Epithelial cell of proximal tubule (primary cell): ENCODE measurements around the gene KRTAP19-7. TPM values are rescaled to one million over a fixed set of nuclear protein-coding genes. Genes with fewer than 3 reads are reported as not detected.

Experiments used
- DNase-seq: peaks from one replicate; pipeline ENCODE4 v3.0.0-alpha.2; 2011; ENCODE audit warnings: low read depth
- H3K4me3 ChIP-seq: 2 replicates; pipeline ENCODE4 v1.5.1; 2011; ENCODE audit warnings: low read depth, mild to moderate bottlenecking, low read length
- CTCF ChIP-seq: conservative IDR thresholded peaks from 2 replicates; pipeline ENCODE4 v1.5.1; 2012; ENCODE audit warnings: low read depth, mild to moderate bottlenecking, low read length
- total RNA-seq: library from RNA; depleted of rRNA; stranded (reverse); fragments of >200 nt; gene quantifications from 2 replicates; pipeline ENCODE4 v1.2.3, GENCODE V29; 2015

KRTAP19-7 gene
- total RNA-seq, 1 donor from 2014 or later = not detected

GRCh38 chr21:30555095-30555494, 6.0 kb downstream of the KRTAP19-7 start:
- TF ChIP-seq CTCF = no peak
- no peak overlapping the region for H3K4me3 ChIP-seq
- DNase-seq = no peak

GRCh38 chr21:30552782-30553181, 8.3 kb downstream of the KRTAP19-7 start:
- TF ChIP-seq CTCF = no peak

GRCh38 chr21:30541764-30542163, 19.4 kb downstream of the KRTAP19-7 start, which contains the start of gene KRTAP19-6:
Gene KRTAP19-6, minus strand, starts transcription at chr21:30541864. Its CDS starts 31 bp downstream, at chr21:30541833.
- H3K4me3 ChIP-seq = no peak within 1 kb of the TSS
- no peak for TF ChIP-seq CTCF
- DNase-seq = no peak

More at GRCh38 chr21:30552782-30553181, 8.3 kb downstream of the KRTAP19-7 start:
- no peak for DNase-seq
- H3K4me3 ChIP-seq = no peak overlapping the region

- no peak overlapping the region for H3K4me3 ChIP-seq
- no peak for TF ChIP-seq CTCF
- no peak for DNase-seq
Measured at GRCh38 chr21:30518876-30519275, 42.2 kb downstream of the KRTAP19-7 start.

- no peak for TF ChIP-seq CTCF
- H3K4me3 ChIP-seq = no peak overlapping the region
- no peak for DNase-seq
Measured at GRCh38 chr21:30515681-30516080, 45.4 kb downstream of the KRTAP19-7 start.

Other genes starting within 250 kb of the KRTAP19-7 start
- gene KRTAP26-1, start 241.0 kb downstream of the KRTAP19-7 start, total RNA-seq = not detected in 2 replicates
- not detected in 2 replicates for gene KRTAP27-1, start 223.6 kb downstream of the KRTAP19-7 start, total RNA-seq
- gene KRTAP23-1, start 212.7 kb downstream of the KRTAP19-7 start, total RNA-seq = not detected in 2 replicates
- not detected in 2 replicates for gene KRTAP13-2, start 189.0 kb downstream of the KRTAP19-7 start, total RNA-seq
- not detected in 2 replicates for gene KRTAP13-1, start 165.3 kb downstream of the KRTAP19-7 start, total RNA-seq
- gene KRTAP13-3, start 135.4 kb downstream of the KRTAP19-7 start, total RNA-seq = not detected in 2 replicates
- not detected in 2 replicates for gene KRTAP13-4, start 131.1 kb downstream of the KRTAP19-7 start, total RNA-seq
- gene KRTAP15-1, start 121.0 kb downstream of the KRTAP19-7 start, total RNA-seq = not detected in 2 replicates
- not detected in 2 replicates for gene KRTAP19-1, start 80.9 kb downstream of the KRTAP19-7 start, total RNA-seq
- gene KRTAP19-2, start 73.9 kb downstream of the KRTAP19-7 start, total RNA-seq = not detected in 2 replicates
- not detected in 2 replicates for gene KRTAP19-3, start 69.3 kb downstream of the KRTAP19-7 start, total RNA-seq
- gene KRTAP19-4, start 64.1 kb downstream of the KRTAP19-7 start, total RNA-seq = not detected in 2 replicates
- not detected in 2 replicates for gene KRTAP19-5, start 59.2 kb downstream of the KRTAP19-7 start, total RNA-seq
- not detected in 2 replicates for gene KRTAP19-6, start 19.4 kb downstream of the KRTAP19-7 start, total RNA-seq
- not detected in 2 replicates for gene KRTAP22-2, start 29.1 kb upstream of the KRTAP19-7 start, total RNA-seq
- gene KRTAP6-3, start 31.1 kb upstream of the KRTAP19-7 start, total RNA-seq = not detected in 2 replicates
- not detected in 2 replicates for gene KRTAP6-2, start 37.6 kb upstream of the KRTAP19-7 start, total RNA-seq
- gene KRTAP22-1, start 39.8 kb upstream of the KRTAP19-7 start, total RNA-seq = not detected in 2 replicates
- not detected in 2 replicates for gene KRTAP6-1, start 52.6 kb upstream of the KRTAP19-7 start, total RNA-seq
- not detected in 2 replicates for gene KRTAP20-1, start 55.1 kb upstream of the KRTAP19-7 start, total RNA-seq
- not detected in 2 replicates for gene KRTAP20-4, start 59.3 kb upstream of the KRTAP19-7 start, total RNA-seq
- not detected in 2 replicates for gene KRTAP20-2, start 73.9 kb upstream of the KRTAP19-7 start, total RNA-seq
- gene KRTAP20-3, start 81.5 kb upstream of the KRTAP19-7 start, total RNA-seq = not detected in 2 replicates
- gene KRTAP21-3, start 157.5 kb upstream of the KRTAP19-7 start, total RNA-seq = not detected in 2 replicates
- gene KRTAP21-2, start 185.9 kb upstream of the KRTAP19-7 start, total RNA-seq = not detected in 2 replicates
- not detected in 2 replicates for gene KRTAP21-1, start 194.1 kb upstream of the KRTAP19-7 start, total RNA-seq